ENCODE data around the gene ALG14.

ALG14 gene

GRCh38 chr1:95089650-95090287 is 17.0 kb upstream of the ALG14 start:
- Histone ChIP-seq H3K9ac (ENCODE audit: low read depth in 1 of 2, low read length in 2 of 2) (no peak overlapping the region), H3K36me3 (ENCODE audit: control insufficient read depth in 2 of 2, insufficient read depth in 2 of 2, low read length in 2 of 2) (no peaks in the 10 kb centered on the region), H3K4me1 (ENCODE audit: control insufficient read depth in 2 of 2, insufficient read depth in 2 of 2, low read length in 2 of 2) (peaks cover 0 to 2% of the 10 kb centered on the region in 2 donors), H3K9me3 (ENCODE audit: control insufficient read depth in 2 of 2, low read length in 2 of 2) (no peaks in the 10 kb centered on the region), H3K4me3 (ENCODE audit: low read length in 2 of 2) (no peak overlapping the region), H3K27me3 (ENCODE audit: control insufficient read depth in 2 of 2, insufficient read depth in 2 of 2, low read length in 2 of 2) (no peaks in the 10 kb centered on the region), H3K27ac (ENCODE audit: low read depth in 2 of 2, low read length in 2 of 2) (no peak overlapping the region)

GRCh38 chr1:95088303-95088702 is 15.6 kb upstream of the ALG14 start:
- Histone ChIP-seq H3K9ac (ENCODE audit: low read depth in 1 of 2, low read length in 2 of 2) (no peak overlapping the region), H3K27me3 (ENCODE audit: control insufficient read depth in 2 of 2, insufficient read depth in 2 of 2, low read length in 2 of 2) (no peaks in the 10 kb centered on the region), H3K9me3 (ENCODE audit: control insufficient read depth in 2 of 2, low read length in 2 of 2) (no peaks in the 10 kb centered on the region), H3K4me3 (ENCODE audit: low read length in 2 of 2) (no peak overlapping the region), H3K4me1 (ENCODE audit: control insufficient read depth in 2 of 2, insufficient read depth in 2 of 2, low read length in 2 of 2) (peaks cover 3 to 6% of the 10 kb centered on the region in 2 donors), H3K27ac (ENCODE audit: low read depth in 2 of 2, low read length in 2 of 2) (no peak overlapping the region), H3K36me3 (ENCODE audit: control insufficient read depth in 2 of 2, insufficient read depth in 2 of 2, low read length in 2 of 2) (no peaks in the 10 kb centered on the region)

GRCh38 chr1:95086949-95087533 is 14.3 kb upstream of the ALG14 start:
- H3K9ac ChIP-seq (ENCODE audit: low read depth in 1 of 2, low read length in 2 of 2) = no peak overlapping the region
- no peaks in the 10 kb centered on the region for H3K27me3 ChIP-seq (ENCODE audit: control insufficient read depth in 2 of 2, insufficient read depth in 2 of 2, low read length in 2 of 2)
- H3K4me1 ChIP-seq (ENCODE audit: control insufficient read depth in 2 of 2, insufficient read depth in 2 of 2, low read length in 2 of 2) = peaks cover 3 to 6% of the 10 kb centered on the region in 2 donors
- no peak overlapping the region for H3K27ac ChIP-seq (ENCODE audit: low read depth in 2 of 2, low read length in 2 of 2)
- no peaks in the 10 kb centered on the region for H3K9me3 ChIP-seq (ENCODE audit: control insufficient read depth in 2 of 2, low read length in 2 of 2)
- no peaks in the 10 kb centered on the region for H3K36me3 ChIP-seq (ENCODE audit: control insufficient read depth in 2 of 2, insufficient read depth in 2 of 2, low read length in 2 of 2)
- no peak overlapping the region for H3K4me3 ChIP-seq (ENCODE audit: low read length in 2 of 2)

GRCh38 chr1:95085376-95085775 is 12.6 kb upstream of the ALG14 start:
- Histone ChIP-seq H3K27me3 (ENCODE audit: control insufficient read depth in 2 of 2, insufficient read depth in 2 of 2, low read length in 2 of 2) (no peaks in the 10 kb centered on the region), H3K27ac (ENCODE audit: low read depth in 2 of 2, low read length in 2 of 2) (peak overlapping the region; percentile 7 to 53), H3K36me3 (ENCODE audit: control insufficient read depth in 2 of 2, insufficient read depth in 2 of 2, low read length in 2 of 2) (no peaks in the 10 kb centered on the region), H3K4me3 (ENCODE audit: low read length in 2 of 2) (no peak overlapping the region), H3K9me3 (ENCODE audit: control insufficient read depth in 2 of 2, low read length in 2 of 2) (no peaks in the 10 kb centered on the region), H3K9ac (ENCODE audit: low read depth in 1 of 2, low read length in 2 of 2) (no peak overlapping the region), H3K4me1 (ENCODE audit: control insufficient read depth in 2 of 2, insufficient read depth in 2 of 2, low read length in 2 of 2) (peaks cover 3 to 6% of the 10 kb centered on the region in 2 donors)

GRCh38 chr1:95084317-95085176 is 11.8 kb upstream of the ALG14 start:
- Histone ChIP-seq H3K4me3 (ENCODE audit: low read length in 2 of 2) (no peak overlapping the region), H3K27ac (ENCODE audit: low read depth in 2 of 2, low read length in 2 of 2) (peak overlapping the region; percentile 53 to 67), H3K36me3 (ENCODE audit: control insufficient read depth in 2 of 2, insufficient read depth in 2 of 2, low read length in 2 of 2) (no peaks in the 10 kb centered on the region), H3K9ac (ENCODE audit: low read depth in 1 of 2, low read length in 2 of 2) (no peak overlapping the region), H3K9me3 (ENCODE audit: control insufficient read depth in 2 of 2, low read length in 2 of 2) (no peaks in the 10 kb centered on the region), H3K27me3 (ENCODE audit: control insufficient read depth in 2 of 2, insufficient read depth in 2 of 2, low read length in 2 of 2) (no peaks in the 10 kb centered on the region), H3K4me1 (ENCODE audit: control insufficient read depth in 2 of 2, insufficient read depth in 2 of 2, low read length in 2 of 2) (peaks cover 3 to 6% of the 10 kb centered on the region in 2 donors)

GRCh38 chr1:95080879-95081278 is 8.1 kb upstream of the ALG14 start:
- no peaks in the 10 kb centered on the region for H3K9me3 ChIP-seq (ENCODE audit: control insufficient read depth in 2 of 2, low read length in 2 of 2)
- H3K36me3 ChIP-seq (ENCODE audit: control insufficient read depth in 2 of 2, insufficient read depth in 2 of 2, low read length in 2 of 2) = no peaks in the 10 kb centered on the region
- H3K4me1 ChIP-seq (ENCODE audit: control insufficient read depth in 2 of 2, insufficient read depth in 2 of 2, low read length in 2 of 2) = peaks cover 5 to 8% of the 10 kb centered on the region in 2 donors
- H3K27ac ChIP-seq (ENCODE audit: low read depth in 2 of 2, low read length in 2 of 2) = no peak overlapping the region
- H3K4me3 ChIP-seq (ENCODE audit: low read length in 2 of 2) = no peak overlapping the region
- no peak overlapping the region for H3K9ac ChIP-seq (ENCODE audit: low read depth in 1 of 2, low read length in 2 of 2)
- H3K27me3 ChIP-seq (ENCODE audit: control insufficient read depth in 2 of 2, insufficient read depth in 2 of 2, low read length in 2 of 2) = no peaks in the 10 kb centered on the region

- H3K9me3 ChIP-seq (ENCODE audit: control insufficient read depth in 2 of 2, low read length in 2 of 2) = no peaks in the 10 kb centered on the region
These were observed 7.7 kb upstream of the ALG14 start for GRCh38 chr1:95080446-95080845.

GRCh38 chr1:95076034-95076433 is 3.3 kb upstream of the ALG14 start:
- Histone ChIP-seq H3K4me3 (ENCODE audit: low read length in 2 of 2) (no peak overlapping the region), H3K4me1 (ENCODE audit: control insufficient read depth in 2 of 2, insufficient read depth in 2 of 2, low read length in 2 of 2) (peaks cover 18 to 22% of the 10 kb centered on the region in 2 donors), H3K27ac (ENCODE audit: low read depth in 2 of 2, low read length in 2 of 2) (peak overlapping the region in 1 of 2 donors; percentile 30), H3K27me3 (ENCODE audit: control insufficient read depth in 2 of 2, insufficient read depth in 2 of 2, low read length in 2 of 2) (no peaks in the 10 kb centered on the region), H3K9me3 (ENCODE audit: control insufficient read depth in 2 of 2, low read length in 2 of 2) (no peaks in the 10 kb centered on the region), H3K36me3 (ENCODE audit: control insufficient read depth in 2 of 2, insufficient read depth in 2 of 2, low read length in 2 of 2) (no peaks in the 10 kb centered on the region), H3K9ac (ENCODE audit: low read depth in 1 of 2, low read length in 2 of 2) (no peak overlapping the region)

More at GRCh38 chr1:95080446-95080845, 7.7 kb upstream of the ALG14 start:
- Histone ChIP-seq H3K36me3 (ENCODE audit: control insufficient read depth in 2 of 2, insufficient read depth in 2 of 2, low read length in 2 of 2) (no peaks in the 10 kb centered on the region), H3K4me3 (ENCODE audit: low read length in 2 of 2) (no peak overlapping the region), H3K9ac (ENCODE audit: low read depth in 1 of 2, low read length in 2 of 2) (no peak overlapping the region), H3K27me3 (ENCODE audit: control insufficient read depth in 2 of 2, insufficient read depth in 2 of 2, low read length in 2 of 2) (no peaks in the 10 kb centered on the region), H3K4me1 (ENCODE audit: control insufficient read depth in 2 of 2, insufficient read depth in 2 of 2, low read length in 2 of 2) (peaks cover 9 to 11% of the 10 kb centered on the region in 2 donors), H3K27ac (ENCODE audit: low read depth in 2 of 2, low read length in 2 of 2) (no peak overlapping the region)

- H3K27me3 ChIP-seq (ENCODE audit: control insufficient read depth in 2 of 2, insufficient read depth in 2 of 2, low read length in 2 of 2) = no peaks in the 10 kb centered on the region
- peaks cover 32 to 35% of the 10 kb centered on the region in 2 donors for H3K4me1 ChIP-seq (ENCODE audit: control insufficient read depth in 2 of 2, insufficient read depth in 2 of 2, low read length in 2 of 2)
- H3K4me3 ChIP-seq (ENCODE audit: low read length in 2 of 2) = peak overlapping the region; percentile 96 to 98
- no peaks in the 10 kb centered on the region for H3K36me3 ChIP-seq (ENCODE audit: control insufficient read depth in 2 of 2, insufficient read depth in 2 of 2, low read length in 2 of 2)
- peak overlapping the region; percentile 90 to 94 for H3K27ac ChIP-seq (ENCODE audit: low read depth in 2 of 2, low read length in 2 of 2)
- peak overlapping the region; percentile 78 to 97 for H3K9ac ChIP-seq (ENCODE audit: low read depth in 1 of 2, low read length in 2 of 2)
- H3K9me3 ChIP-seq (ENCODE audit: control insufficient read depth in 2 of 2, low read length in 2 of 2) = no peaks in the 10 kb centered on the region
These were observed 695 bp upstream of the ALG14 start for GRCh38 chr1:95073446-95073845.

- H3K9me3 ChIP-seq (ENCODE audit: control insufficient read depth in 2 of 2, low read length in 2 of 2) = no peaks in the 10 kb centered on the region
- peak overlapping the region; percentile 96 to 98 for H3K4me3 ChIP-seq (ENCODE audit: low read length in 2 of 2)
- H3K27me3 ChIP-seq (ENCODE audit: control insufficient read depth in 2 of 2, insufficient read depth in 2 of 2, low read length in 2 of 2) = no peaks in the 10 kb centered on the region
- H3K4me1 ChIP-seq (ENCODE audit: control insufficient read depth in 2 of 2, insufficient read depth in 2 of 2, low read length in 2 of 2) = peaks cover 32 to 44% of the 10 kb centered on the region in 2 donors
- H3K36me3 ChIP-seq (ENCODE audit: control insufficient read depth in 2 of 2, insufficient read depth in 2 of 2, low read length in 2 of 2) = no peaks in the 10 kb centered on the region
- H3K9ac ChIP-seq (ENCODE audit: low read depth in 1 of 2, low read length in 2 of 2) = peak overlapping the region; percentile 78 to 97
- peak overlapping the region; percentile 90 to 94 for H3K27ac ChIP-seq (ENCODE audit: low read depth in 2 of 2, low read length in 2 of 2)
These were observed 634 bp downstream of the ALG14 start for GRCh38 chr1:95072117-95072516.
